Neural cell (in vitro differentiated cells): Measurements from ENCODE around the gene ELOVL7. TPM values are rescaled to one million over a fixed set of nuclear protein-coding genes. Genes with fewer than 3 reads are reported as not detected.
A peak's percentile ranks its signal among the peaks of the same experiment; 100 is the strongest.

ENCODE experiments used
- H2AFZ ChIP-seq: fragments of 200-600, 300-800 bp; sonication (generic), shearing (Covaris generic); 2 replicates; pipeline ENCODE4 v1.6.0; 2014; ENCODE audit warnings: low read depth, mild to moderate bottlenecking, antibody characterized with exemption, low read length, moderate library complexity
- H3F3A ChIP-seq: fragments of 200-600 bp; shearing (Covaris generic); 2 replicates; pipeline ENCODE4 v1.6.1; 2016; ENCODE audit warnings: mild to moderate bottlenecking, moderate library complexity, mixed read lengths, antibody characterized with exemption, low read length; ENCODE audit not compliant: insufficient read depth, poor library complexity, severe bottlenecking
- H3K27ac ChIP-seq: fragments of 200-600, 300-800 bp; sonication (generic), shearing (Covaris generic); 2 replicates; pipeline ENCODE4 v1.5.1; 2014; ENCODE audit warnings: mild to moderate bottlenecking, low read length, moderate library complexity
- H3K27me3 ChIP-seq: fragments of 300-800, 200-600 bp; sonication (generic), shearing (Covaris generic); 2 replicates; pipeline ENCODE4 v1.6.0; 2014; ENCODE audit warnings: mild to moderate bottlenecking, low read depth, low read length, moderate library complexity; ENCODE audit not compliant: insufficient read depth
- H3K36me3 ChIP-seq: fragments of 300-800, 200-600 bp; sonication (generic), shearing (Covaris generic); 2 replicates; pipeline ENCODE4 v1.5.1; 2014; ENCODE audit warnings: mild to moderate bottlenecking, antibody characterized with exemption, low read length, moderate library complexity; ENCODE audit not compliant: insufficient read depth
- H3K4me2 ChIP-seq: fragments of 300-800, 200-600 bp; sonication (generic), shearing (Covaris generic); 2 replicates; pipeline ENCODE4 v1.6.0; 2014; ENCODE audit warnings: mild to moderate bottlenecking, low read length
- H3K4me3 ChIP-seq: fragments of 300-800, 200-600 bp; sonication (generic), shearing (Covaris generic); 2 replicates; pipeline ENCODE4 v1.5.1; 2014; ENCODE audit warnings: mild to moderate bottlenecking, low read length, moderate library complexity
- H3K79me2 ChIP-seq: fragments of 200-600 bp; shearing (Covaris generic); replicated peaks from 2 replicates; pipeline ENCODE4 v1.6.0; 2014; ENCODE audit warnings: mild to moderate bottlenecking, low read length, moderate library complexity; ENCODE audit not compliant: insufficient read depth
- H3K9ac ChIP-seq: fragments of 300-800, 200-600 bp; sonication (generic), shearing (Covaris generic); 2 replicates; pipeline ENCODE4 v1.6.1; 2016; ENCODE audit warnings: mild to moderate bottlenecking, low read length, mixed read lengths
- H3K9me2 ChIP-seq: fragments of 200-600 bp; shearing (Covaris generic); 2 replicates; pipeline ENCODE4 v1.6.1; 2016; ENCODE audit warnings: mild to moderate bottlenecking, low read length, mixed read lengths; ENCODE audit not compliant: insufficient read depth
- H3K9me3 ChIP-seq: fragments of 200-600, 300-800 bp; sonication (generic), shearing (Covaris generic); 2 replicates; pipeline ENCODE4 v1.6.1; 2016; ENCODE audit warnings: mild to moderate bottlenecking, mixed run types, low read length, moderate library complexity, mixed read lengths
- H4K20me1 ChIP-seq: fragments of 200-600 bp; shearing (Covaris generic); 2 replicates; pipeline ENCODE4 v1.6.1; 2016; ENCODE audit warnings: mild to moderate bottlenecking, mixed run types; ENCODE audit not compliant: insufficient read depth
- CTCF ChIP-seq: fragments of 450-650 bp; IDR thresholded peaks from 2 replicates; pipeline ENCODE4 v1.5.1; 2014; ENCODE audit warnings: antibody characterized with exemption, mild to moderate bottlenecking, moderate library complexity; ENCODE audit not compliant: poor library complexity, severe bottlenecking
- EZH2 ChIP-seq: fragments of 200-600, 300-800 bp; shearing (Covaris generic), sonication (generic); IDR thresholded peaks from 2 replicates; pipeline ENCODE4 v1.6.1; 2014; ENCODE audit warnings: antibody characterized with exemption, low read length, borderline replicate concordance, mild to moderate bottlenecking; ENCODE audit not compliant: insufficient read depth, poor library complexity, severe bottlenecking
- MXI1 ChIP-seq: fragments of 450-650 bp; conservative IDR thresholded peaks from 2 replicates; pipeline ENCODE4 v1.6.1; 2014; ENCODE audit warnings: antibody characterized with exemption, mild to moderate bottlenecking; ENCODE audit not compliant: poor library complexity, severe bottlenecking
- POLR2AphosphoS5 ChIP-seq: IDR thresholded peaks from 2 replicates; pipeline ENCODE4 v1.6.1; 2012
- RAD21 ChIP-seq: fragments of 450-650 bp; conservative IDR thresholded peaks from 2 replicates; pipeline ENCODE4 v1.6.1; 2014; ENCODE audit warnings: antibody characterized with exemption, mild to moderate bottlenecking, moderate library complexity
- REST ChIP-seq: IDR thresholded peaks from 2 replicates; pipeline ENCODE4 v1.6.1; 2012; ENCODE audit warnings: borderline replicate concordance
- SMC3 ChIP-seq: fragments of 450-650 bp; conservative IDR thresholded peaks from 2 replicates; pipeline ENCODE4 v1.6.1; 2014; ENCODE audit warnings: antibody characterized with exemption, mild to moderate bottlenecking, moderate library complexity; ENCODE audit not compliant: poor library complexity
- TAF1 ChIP-seq: IDR thresholded peaks from 2 replicates; pipeline ENCODE4 v1.6.1; 2012; ENCODE audit warnings: low read depth
- polyA minus RNA-seq: library from RNA; depleted of rRNA, polyadenylated mRNA; stranded (reverse); fragments of >200 nt; gene quantifications from 2 replicates; pipeline ENCODE4 v1.2.3, GENCODE V29; 2014
- polyA plus RNA-seq: library from polyadenylated mRNA; depleted of rRNA; stranded (reverse); fragments of >200 nt; gene quantifications from 2 replicates; pipeline ENCODE4 v1.2.3, GENCODE V29; 2014

The ELOVL7 gene
- polyA plus RNA-seq: 2.7 and 3.9 TPM in 2 replicates
- polyA minus RNA-seq: 1.9 and 2.9 TPM in 2 replicates

GRCh38 chr5:60843936-60844905 lies at the start of gene ELOVL7:
Gene ELOVL7, minus strand, starts transcription at chr5:60844269. Its CDS starts 56,872 bp downstream, at chr5:60787397.
- Histone ChIP-seq H3F3A (no peaks in the 10 kb centered on the region), H3K27ac (no peak within 1 kb of the TSS), H3K9me3 (no peaks in the 10 kb centered on the region), H3K4me2 (peak within 1 kb of the TSS; percentile 81), H3K27me3 (peaks cover 38% of the 10 kb centered on the region), H3K9ac (peak within 1 kb of the TSS; percentile 49), H2AFZ (peak within 1 kb of the TSS; percentile 56), H3K4me3 (peak within 1 kb of the TSS; percentile 90), H3K79me2 (no peaks in the 10 kb centered on the region), H3K36me3 (no peaks in the 10 kb centered on the region), H4K20me1 (no peaks in the 10 kb centered on the region), H3K9me2 (no peaks in the 10 kb centered on the region)
- TF ChIP-seq CTCF (peak; percentile 64), MXI1 (peak; percentile 34), RAD21 (peak; percentile 31), TAF1 (no peak), SMC3 (peak; percentile 53), POLR2AphosphoS5 (peak; percentile 56)

DNA sequence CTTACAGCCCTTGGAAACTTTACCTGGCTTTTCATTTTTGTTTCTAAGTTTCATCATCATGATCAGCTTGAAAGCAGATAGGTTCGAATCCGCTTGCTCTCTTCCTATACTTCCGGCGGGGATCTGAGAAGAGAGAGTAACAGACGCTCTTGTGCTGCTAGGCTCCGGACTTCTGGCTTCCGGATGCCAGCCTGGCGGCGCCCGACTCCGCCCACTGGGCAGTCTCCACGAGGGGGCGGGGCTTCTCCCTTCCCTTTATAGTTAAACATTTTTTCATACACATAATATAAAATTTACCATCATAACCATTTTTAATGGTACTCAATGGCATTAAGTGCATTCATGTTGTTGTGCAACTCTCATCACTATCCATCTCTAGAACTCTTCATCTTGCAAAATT lies 49.5 kb upstream of the ELOVL7 start:
- TF ChIP-seq SMC3 (no peak), REST (no peak), EZH2 (no peak)
- H2AFZ ChIP-seq: no peak overlapping the region
- no peak overlapping the region for H3K9ac ChIP-seq
- H3K36me3 ChIP-seq: no peaks in the 10 kb centered on the region
- no peaks in the 10 kb centered on the region for H4K20me1 ChIP-seq
- no peaks in the 10 kb centered on the region for H3K9me2 ChIP-seq
- no peaks in the 10 kb centered on the region for H3K79me2 ChIP-seq
- no peak overlapping the region for H3K4me2 ChIP-seq
- no peaks in the 10 kb centered on the region for H3K9me3 ChIP-seq
- H3K27me3 ChIP-seq: no peaks in the 10 kb centered on the region
- no peaks in the 10 kb centered on the region for H3F3A ChIP-seq
- no peak overlapping the region for H3K4me3 ChIP-seq
- H3K27ac ChIP-seq: no peak overlapping the region
